Vagina (tissue), 2 donors: ENCODE results near the gene DMRTC2.

ENCODE experiments used
- POLR2A ChIP-seq, 2 donors: fragments of 450-650 bp; IDR thresholded peaks; one replicate each; pipeline ENCODE4 v1.6.1; 2017; ENCODE audit warnings: antibody characterized with exemption in 2 of 2, mild to moderate bottlenecking in 2 of 2, moderate library complexity in 2 of 2
- POLR2AphosphoS5 ChIP-seq, 2 donors: sonication (generic); formaldehyde crosslinking; IDR thresholded peaks; one replicate each; pipeline ENCODE4 v1.9.0; 2017; ENCODE audit warnings: antibody characterized with exemption in 2 of 2, mild to moderate bottlenecking in 2 of 2, low read depth in 1 of 2; ENCODE audit not compliant: insufficient read depth in 1 of 2
- TF ChIP-seq, protein P1 (sequence below), 3 experiments: fragments of 450-650 bp in 2 of 3; fragments of 200-600 bp in 1 of 3; sonication (generic) in 1 of 3; IDR thresholded peaks; one replicate each; pipeline ENCODE4 v1.5.1; 2017 to 2019; ENCODE audit warnings: antibody characterized with exemption in 3 of 3, mild to moderate bottlenecking in 2 of 3, moderate library complexity in 2 of 3

DNA sequence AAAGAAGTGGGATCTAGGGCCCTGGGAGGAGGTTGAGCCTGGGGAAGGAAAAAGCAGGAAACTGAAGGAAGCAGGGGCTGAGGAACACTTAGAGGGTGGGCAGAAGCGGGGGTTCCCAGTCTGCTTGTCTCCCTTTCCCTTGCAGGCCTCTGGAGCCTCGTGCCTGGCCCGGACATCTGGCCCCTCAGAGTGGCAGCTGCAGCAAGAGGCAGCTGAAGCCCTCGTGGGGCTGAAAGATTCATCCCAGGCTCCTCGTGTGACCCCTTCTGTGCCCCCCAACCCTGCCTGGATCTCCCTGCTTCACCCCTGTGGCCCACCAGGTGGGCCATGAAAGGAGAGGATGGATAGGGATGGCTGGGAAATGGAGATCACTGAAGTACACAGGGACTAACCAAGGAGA is 5.5 kb downstream of the DMRTC2 start:
- TF ChIP-seq POLR2A (IDR thresholded peaks at IDR 0.05), result no peak
- no peak for TF ChIP-seq POLR2AphosphoS5 (IDR thresholded peaks at IDR 0.05; ENCODE audit: insufficient read depth in 1 of 2, low read depth in 1 of 2)
- TF ChIP-seq, protein P1, sequence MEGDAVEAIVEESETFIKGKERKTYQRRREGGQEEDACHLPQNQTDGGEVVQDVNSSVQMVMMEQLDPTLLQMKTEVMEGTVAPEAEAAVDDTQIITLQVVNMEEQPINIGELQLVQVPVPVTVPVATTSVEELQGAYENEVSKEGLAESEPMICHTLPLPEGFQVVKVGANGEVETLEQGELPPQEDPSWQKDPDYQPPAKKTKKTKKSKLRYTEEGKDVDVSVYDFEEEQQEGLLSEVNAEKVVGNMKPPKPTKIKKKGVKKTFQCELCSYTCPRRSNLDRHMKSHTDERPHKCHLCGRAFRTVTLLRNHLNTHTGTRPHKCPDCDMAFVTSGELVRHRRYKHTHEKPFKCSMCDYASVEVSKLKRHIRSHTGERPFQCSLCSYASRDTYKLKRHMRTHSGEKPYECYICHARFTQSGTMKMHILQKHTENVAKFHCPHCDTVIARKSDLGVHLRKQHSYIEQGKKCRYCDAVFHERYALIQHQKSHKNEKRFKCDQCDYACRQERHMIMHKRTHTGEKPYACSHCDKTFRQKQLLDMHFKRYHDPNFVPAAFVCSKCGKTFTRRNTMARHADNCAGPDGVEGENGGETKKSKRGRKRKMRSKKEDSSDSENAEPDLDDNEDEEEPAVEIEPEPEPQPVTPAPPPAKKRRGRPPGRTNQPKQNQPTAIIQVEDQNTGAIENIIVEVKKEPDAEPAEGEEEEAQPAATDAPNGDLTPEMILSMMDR (IDR thresholded peaks at IDR 0.05), result no peak
